C4-2B (cell line): ENCODE measurements around the gene RPL15.
A peak's percentile ranks its signal among the peaks of the same experiment; 100 is the strongest.

ENCODE experiments used
- ZFX ChIP-seq: fragments of 450-650 bp; IDR thresholded peaks from 2 replicates; pipeline ENCODE4 v1.6.1; 2017
- TF ChIP-seq, protein P1 (sequence below): fragments of 450-650 bp; conservative IDR thresholded peaks from 2 replicates; pipeline ENCODE4 v1.5.1; 2017; ENCODE audit warnings: mild to moderate bottlenecking

DNA sequence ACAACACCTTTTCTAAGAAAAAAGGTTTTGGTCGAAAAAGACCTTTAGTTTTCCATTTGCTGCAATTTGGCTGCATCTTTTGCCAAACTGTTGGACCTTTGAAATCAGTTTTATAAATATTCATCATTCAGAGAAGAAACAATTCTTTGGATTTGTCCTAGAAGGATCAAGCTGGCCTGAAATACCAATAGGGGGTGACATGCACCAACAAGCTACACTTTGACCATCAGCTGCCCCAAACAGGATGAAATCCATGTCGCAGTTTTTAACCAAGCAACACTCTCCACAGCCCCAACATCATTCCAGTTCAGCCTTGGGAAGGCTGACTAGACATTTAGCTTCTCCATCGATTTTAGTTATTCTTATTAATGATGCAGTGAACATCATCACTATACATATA lies 9.8 kb downstream of the RPL15 start:
- TF ChIP-seq, protein P1, sequence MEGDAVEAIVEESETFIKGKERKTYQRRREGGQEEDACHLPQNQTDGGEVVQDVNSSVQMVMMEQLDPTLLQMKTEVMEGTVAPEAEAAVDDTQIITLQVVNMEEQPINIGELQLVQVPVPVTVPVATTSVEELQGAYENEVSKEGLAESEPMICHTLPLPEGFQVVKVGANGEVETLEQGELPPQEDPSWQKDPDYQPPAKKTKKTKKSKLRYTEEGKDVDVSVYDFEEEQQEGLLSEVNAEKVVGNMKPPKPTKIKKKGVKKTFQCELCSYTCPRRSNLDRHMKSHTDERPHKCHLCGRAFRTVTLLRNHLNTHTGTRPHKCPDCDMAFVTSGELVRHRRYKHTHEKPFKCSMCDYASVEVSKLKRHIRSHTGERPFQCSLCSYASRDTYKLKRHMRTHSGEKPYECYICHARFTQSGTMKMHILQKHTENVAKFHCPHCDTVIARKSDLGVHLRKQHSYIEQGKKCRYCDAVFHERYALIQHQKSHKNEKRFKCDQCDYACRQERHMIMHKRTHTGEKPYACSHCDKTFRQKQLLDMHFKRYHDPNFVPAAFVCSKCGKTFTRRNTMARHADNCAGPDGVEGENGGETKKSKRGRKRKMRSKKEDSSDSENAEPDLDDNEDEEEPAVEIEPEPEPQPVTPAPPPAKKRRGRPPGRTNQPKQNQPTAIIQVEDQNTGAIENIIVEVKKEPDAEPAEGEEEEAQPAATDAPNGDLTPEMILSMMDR: peak; percentile 24; the same call in 1 of the 2 replicates
- no peak for TF ChIP-seq ZFX
